ENCODE results near the gene IQCF6.

DNA sequence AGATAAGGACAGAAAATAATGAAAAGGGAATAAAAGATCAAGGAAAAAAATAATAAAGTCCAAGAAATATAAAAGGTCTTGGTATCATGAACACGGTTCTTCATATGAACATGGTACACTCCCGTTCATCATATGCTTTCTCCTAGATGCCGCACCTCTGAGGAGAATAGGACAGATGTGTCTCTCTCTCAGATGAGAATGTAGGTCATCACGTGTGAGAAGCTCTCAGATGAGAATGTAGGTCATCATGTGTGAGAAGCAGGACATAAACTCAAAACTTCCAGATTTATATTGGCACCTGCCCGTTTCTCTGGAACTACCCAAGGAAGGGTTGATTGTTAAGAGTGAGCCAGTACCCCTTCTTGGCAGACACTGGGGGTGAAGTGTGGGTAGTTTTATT, 29.9 kb upstream of the IQCF6 start:
- TF ChIP-seq POLR2AphosphoS5 (IDR thresholded peaks at IDR 0.05; ENCODE audit: borderline replicate concordance, low read depth, low read length): no peak
- TF ChIP-seq EZH2 (IDR thresholded peaks at IDR 0.05): no peak
- TF ChIP-seq FOXP2 (optimal IDR thresholded peaks at IDR 0.05; ENCODE audit: control extremely low read depth, extremely low read length, insufficient read depth): no peak
